GM21447 (cell line): ENCODE measurements around the gene BMP2.

ENCODE experiments used
- ATAC-seq: cut with Tn5 transposase; IDR thresholded peaks from one replicate; pipeline ENCODE4 v1.9.1; 2021; ENCODE audit not compliant: unreplicated experiment

BMP2 gene

GRCh38 chr20:6767126-6767535 is 355 bp upstream of the BMP2 start:
- no peak for ATAC-seq

- ATAC-seq, result no peak
Observed at GRCh38 chr20:6768228-6769140, 998 bp downstream of the BMP2 start.

GRCh38 chr20:6769903-6770785 is 2.7 kb downstream of the BMP2 start:
- no peak for ATAC-seq

- no peak for ATAC-seq
Observed at GRCh38 chr20:6770786-6771100, 3.3 kb downstream of the BMP2 start.

GRCh38 chr20:6780433-6781190 is 13.1 kb downstream of the BMP2 start:
- no peak for ATAC-seq

- no peak for ATAC-seq
Observed at GRCh38 chr20:6783752-6784151, 16.3 kb downstream of the BMP2 start.

GRCh38 chr20:6784210-6784631 is 16.7 kb downstream of the BMP2 start:
- ATAC-seq, result no peak

- ATAC-seq, result no peak
Observed at GRCh38 chr20:6784767-6785166, 17.3 kb downstream of the BMP2 start.

- no peak for ATAC-seq
Observed at GRCh38 chr20:6786548-6786947, 19.1 kb downstream of the BMP2 start.

- no peak for ATAC-seq
Observed at GRCh38 chr20:6792789-6793188, 25.3 kb downstream of the BMP2 start.

GRCh38 chr20:6802227-6802626 is 34.7 kb downstream of the BMP2 start:
- ATAC-seq, result no peak

- no peak for ATAC-seq
Observed at GRCh38 chr20:6806275-6806674, 38.8 kb downstream of the BMP2 start.

GRCh38 chr20:6811262-6812035 is 44.0 kb downstream of the BMP2 start:
- ATAC-seq, result no peak

- no peak for ATAC-seq
Observed at GRCh38 chr20:6812530-6812929, 45.0 kb downstream of the BMP2 start.

- no peak for ATAC-seq
Observed at GRCh38 chr20:6814945-6815344, 47.5 kb downstream of the BMP2 start.

GRCh38 chr20:6818033-6818808 is 50.7 kb downstream of the BMP2 start:
- no peak for ATAC-seq

- ATAC-seq, result no peak
Observed at GRCh38 chr20:6819599-6819998, 52.1 kb downstream of the BMP2 start.

- no peak for ATAC-seq
Observed at GRCh38 chr20:6824401-6824800, 56.9 kb downstream of the BMP2 start.

- ATAC-seq, result no peak
Observed at GRCh38 chr20:6827472-6827871, 60.0 kb downstream of the BMP2 start.
